HG03025 (cell line): ENCODE results near the gene FAM110A.
"Not testable (repeated sequence)": the region's sequence is repeated elsewhere in the genome, so short reads cannot be mapped to it uniquely, and the experiment has no call there.

Source experiments
- ATAC-seq: cut with Tn5 transposase; IDR thresholded peaks from one replicate; pipeline ENCODE4 v1.9.1; 2021; ENCODE audit warnings: mild to moderate bottlenecking, moderate library complexity; ENCODE audit not compliant: unreplicated experiment, low FRiP score

The FAM110A gene

GRCh38 chr20:833450-834150 is at the start of gene FAM110A:
Gene FAM110A (plus strand): TSS chr20:833715. CDS start chr20:844805, 11,090 bp downstream.
- peak; percentile 95 for ATAC-seq

GRCh38 chr20:787825-788224 is 45.7 kb upstream of the FAM110A start:
- ATAC-seq, result no peak

GRCh38 chr20:791056-791455 is 42.5 kb upstream of the FAM110A start:
- ATAC-seq, result no peak

GRCh38 chr20:792248-792647 is 41.3 kb upstream of the FAM110A start:
- ATAC-seq, result no peak

GRCh38 chr20:796921-797320 is 36.6 kb upstream of the FAM110A start:
- ATAC-seq, result no peak

- not testable (repeated sequence) for ATAC-seq
These were observed 34.8 kb upstream of the FAM110A start for GRCh38 chr20:798746-799145.

GRCh38 chr20:800026-800425 is 33.5 kb upstream of the FAM110A start:
- ATAC-seq, result not testable (repeated sequence)

GRCh38 chr20:801678-802077 is 31.8 kb upstream of the FAM110A start:
- no peak for ATAC-seq

GRCh38 chr20:805713-806112 is 27.8 kb upstream of the FAM110A start:
- ATAC-seq, result no peak

- ATAC-seq, result not testable (repeated sequence)
These were observed 21.6 kb upstream of the FAM110A start for GRCh38 chr20:811776-812434.

GRCh38 chr20:812435-812814 is 21.1 kb upstream of the FAM110A start:
- not testable (repeated sequence) for ATAC-seq

- no peak for ATAC-seq
These were observed 20.1 kb upstream of the FAM110A start for GRCh38 chr20:813390-813789.

GRCh38 chr20:815226-815625 is 18.3 kb upstream of the FAM110A start:
- no peak for ATAC-seq

- no peak for ATAC-seq
These were observed 17.5 kb upstream of the FAM110A start for GRCh38 chr20:815914-816606.

- ATAC-seq, result no peak
These were observed 15.4 kb upstream of the FAM110A start for GRCh38 chr20:818001-818664.

- ATAC-seq, result no peak
These were observed 13.7 kb upstream of the FAM110A start for GRCh38 chr20:819680-820322.

- ATAC-seq, result no peak
These were observed 13.1 kb upstream of the FAM110A start for GRCh38 chr20:820323-820953.

- no peak for ATAC-seq
These were observed 12.3 kb upstream of the FAM110A start for GRCh38 chr20:821046-821730.

- no peak for ATAC-seq
These were observed 11.8 kb upstream of the FAM110A start for GRCh38 chr20:821731-822065.
